NCI-H526 treated with DMSO at 0.1 percent for 48 hours (cell line): Measurements from ENCODE around the gene B4GALT4.
"Not testable (repeated sequence)": the region's sequence is repeated elsewhere in the genome, so short reads cannot be mapped to it uniquely, and the experiment has no call there.

Source experiments
- DNase-seq: peaks from one replicate; lab custom pipeline; 2025; lab: John Stamatoyannopoulos, UW

B4GALT4 gene

GRCh38 chr3:119240591-119241434 lies at the start of gene B4GALT4:
Gene B4GALT4 (minus strand): TSS chr3:119240878. CDS start chr3:119230099, 10,779 bp downstream.
- peak; percentile 55 for DNase-seq

GRCh38 chr3:119289404-119289770 lies 48.7 kb upstream of the B4GALT4 start:
- no peak for DNase-seq

GRCh38 chr3:119288669-119289403 lies 48.2 kb upstream of the B4GALT4 start:
- DNase-seq, result no peak

- no peak for DNase-seq
These were observed 39.0 kb upstream of the B4GALT4 start for GRCh38 chr3:119279584-119280243.

- DNase-seq, result no peak
These were observed 38.5 kb upstream of the B4GALT4 start for GRCh38 chr3:119279101-119279554.

GRCh38 chr3:119276680-119277079 lies 36.0 kb upstream of the B4GALT4 start:
- DNase-seq, result no peak

- DNase-seq, result not testable (repeated sequence)
These were observed 29.5 kb upstream of the B4GALT4 start for GRCh38 chr3:119270212-119270611.

- DNase-seq, result no peak
These were observed 20.4 kb upstream of the B4GALT4 start for GRCh38 chr3:119261055-119261454.

- DNase-seq, result no peak
These were observed 19.1 kb upstream of the B4GALT4 start for GRCh38 chr3:119259821-119260220.

GRCh38 chr3:119258915-119259314 lies 18.2 kb upstream of the B4GALT4 start:
- DNase-seq, result no peak

GRCh38 chr3:119257654-119258410 lies 17.2 kb upstream of the B4GALT4 start:
- DNase-seq, result no peak

GRCh38 chr3:119257111-119257510 lies 16.4 kb upstream of the B4GALT4 start:
- no peak for DNase-seq

- no peak for DNase-seq
These were observed 14.5 kb upstream of the B4GALT4 start for GRCh38 chr3:119255214-119255613.

- DNase-seq, result no peak
These were observed 5.1 kb upstream of the B4GALT4 start for GRCh38 chr3:119245778-119246177.

GRCh38 chr3:119243712-119244111 lies 3.0 kb upstream of the B4GALT4 start:
- no peak for DNase-seq

GRCh38 chr3:119243058-119243529 lies 2.4 kb upstream of the B4GALT4 start:
- DNase-seq, result not testable (repeated sequence)

GRCh38 chr3:119242387-119243057 lies 1.8 kb upstream of the B4GALT4 start:
- not testable (repeated sequence) for DNase-seq

GRCh38 chr3:119240101-119240590 lies 532 bp downstream of the B4GALT4 start:
- DNase-seq, result peak; percentile 40

- peak; percentile 4 for DNase-seq
These were observed 1.4 kb downstream of the B4GALT4 start for GRCh38 chr3:119239206-119239820.

- DNase-seq, result no peak
These were observed 2.3 kb downstream of the B4GALT4 start for GRCh38 chr3:119238363-119238762.
